ENCODE measurements around the gene NXPE3.

Gene NXPE3

GRCh38 chr3:101848754-101849713 is 70.0 kb downstream of the NXPE3 start, which contains the start of gene NFKBIZ:
NFKBIZ (plus strand) TSS chr3:101849514; CDS start chr3:101849629, 115 bp downstream.
- ChIA-PET CTCF (interaction anchor here (1.1 kb wide), 1 partner anchor 374 kb away, joined by 3 read pairs; no protein-coding TSS in a partner anchor), POLR2A (interaction anchor here (0.6 to 2.0 kb wide), 18 partner anchors 14 to 563 kb away, joined by 3 to 14 read pairs (median 4); no protein-coding TSS in a partner anchor)
- Histone ChIP-seq H3K4me3 (ENCODE audit: low read depth, low read length) (peak within 1 kb of the TSS; percentile 91), H3K36me3 (ENCODE audit: control insufficient read depth in 2 of 2, insufficient read depth in 1 of 2, low read length in 2 of 2) (peaks cover 11 to 25% of the 10 kb centered on the region in 2 experiments), H3K9me3 (ENCODE audit: control insufficient read depth, insufficient read depth, low read depth, low read length) (no peaks in the 10 kb centered on the region), H3K4me1 (ENCODE audit: control insufficient read depth, insufficient read depth, low read length) (no peaks in the 10 kb centered on the region), H3K27ac (ENCODE audit: extremely low read depth, low read depth, low read length) (peak within 1 kb of the TSS; percentile 89)
- no peak for TF ChIP-seq ZNF580 (tag by site-specific recombination; IDR thresholded peaks at IDR 0.05)
- TF ChIP-seq ZBTB7A (tag by site-specific recombination; IDR thresholded peaks at IDR 0.05; ENCODE audit: low read depth) = no peak
- no peak for TF ChIP-seq ZNF354C (tag by site-specific recombination; IDR thresholded peaks at IDR 0.05; ENCODE audit: borderline replicate concordance, low read depth)
- no peak for TF ChIP-seq ZNF23 (tag by site-specific recombination; IDR thresholded peaks at IDR 0.05; ENCODE audit: borderline replicate concordance)
- peak; percentile 45; the same call in 1 of the 2 replicates for TF ChIP-seq ZXDB (tag by site-specific recombination; IDR thresholded peaks at IDR 0.05)
- peak; percentile 38 for TF ChIP-seq ZBTB26 (tag by site-specific recombination; optimal IDR thresholded peaks at IDR 0.05)
- no peak for TF ChIP-seq ZNF155 (tag by site-specific recombination; IDR thresholded peaks at IDR 0.05)
- TF ChIP-seq ZNF175 (tag by site-specific recombination; IDR thresholded peaks at IDR 0.05) = no peak
- peak; percentile 27; the same call in 1 of the 2 replicates for TF ChIP-seq GLIS1 (tag by site-specific recombination; IDR thresholded peaks at IDR 0.05)
- TF ChIP-seq BCL11A (tag by site-specific recombination; IDR thresholded peaks at IDR 0.05; ENCODE audit: low read depth) = no peak
- no peak for TF ChIP-seq ZFHX2 (tag by site-specific recombination; conservative IDR thresholded peaks at IDR 0.05)
- no peak for TF ChIP-seq ZNF623 (tag by site-specific recombination; IDR thresholded peaks at IDR 0.05)
- no peak for TF ChIP-seq TCF7L2 (IDR thresholded peaks at IDR 0.05; ENCODE audit: borderline replicate concordance, low read depth, low read length)
- TF ChIP-seq ZNF391 (tag by site-specific recombination; IDR thresholded peaks at IDR 0.05; ENCODE audit: borderline replicate concordance, low read depth) = no peak
- TF ChIP-seq ZNF398 (tag by site-specific recombination; IDR thresholded peaks at IDR 0.05) = no peak
- TF ChIP-seq ZBTB10 (tag by site-specific recombination; IDR thresholded peaks at IDR 0.05) = no peak
- no peak for TF ChIP-seq ZNF785 (tag by site-specific recombination; IDR thresholded peaks at IDR 0.05)
- no peak for TF ChIP-seq ZNF621 (tag by site-specific recombination; IDR thresholded peaks at IDR 0.05)
- TF ChIP-seq ZNF2 (tag by site-specific recombination; IDR thresholded peaks at IDR 0.05) = no peak
- peak; percentile 69; the same call in 1 of the 2 replicates for TF ChIP-seq ZBTB20 (tag by site-specific recombination; IDR thresholded peaks at IDR 0.05)
- peak; percentile 21; the same call in 1 of the 2 replicates for TF ChIP-seq ZNF596 (tag by site-specific recombination; IDR thresholded peaks at IDR 0.05)
- TF ChIP-seq ZIC2 (tag by site-specific recombination; IDR thresholded peaks at IDR 0.05) = peak; percentile 14; the same call in 1 of the 2 replicates
- TF ChIP-seq ZNF530 (tag by site-specific recombination; IDR thresholded peaks at IDR 0.05; ENCODE audit: low read depth) = no peak
- TF ChIP-seq ZSCAN23 (tag by site-specific recombination; IDR thresholded peaks at IDR 0.05) = no peak
- TF ChIP-seq ZFP41 (tag by site-specific recombination; IDR thresholded peaks at IDR 0.05; ENCODE audit: borderline replicate concordance) = no peak
- no peak for TF ChIP-seq YY2 (tag by site-specific recombination; IDR thresholded peaks at IDR 0.05)
- 0 out of 2 replicates have a peak, but pooled peaks have one; percentile 15 for TF ChIP-seq PBX3 (CRISPR knock-in tag; IDR thresholded peaks at IDR 0.05)
- TF ChIP-seq ZNF416 (tag by site-specific recombination; IDR thresholded peaks at IDR 0.05) = no peak
- TF ChIP-seq SP7 (tag by site-specific recombination; IDR thresholded peaks at IDR 0.05) = no peak
- TF ChIP-seq ZSCAN30 (tag by site-specific recombination; IDR thresholded peaks at IDR 0.05) = peak; percentile 54
- TF ChIP-seq ZNF404 (tag by site-specific recombination; IDR thresholded peaks at IDR 0.05) = no peak
